ENCODE data around the gene RCBTB2. TPM values are rescaled to one million over a fixed set of nuclear protein-coding genes. Genes with fewer than 3 reads are reported as not detected.

The RCBTB2 gene
- total RNA-seq, 1 experiment from 2014 or later = 11.7 TPM

GRCh38 chr13:48494874-48495273 lies 38.0 kb downstream of the RCBTB2 start:
- H4K91ac ChIP-seq (ENCODE audit: insufficient read length, low read depth, low read length) = no peak overlapping the region

More at GRCh38 chr13:48494874-48495273, 38.0 kb downstream of the RCBTB2 start:
- no peak overlapping the region for H2BK15ac ChIP-seq (ENCODE audit: low read depth, low read length)
- no peak overlapping the region for H2BK20ac ChIP-seq (ENCODE audit: low read depth, low read length, poor library complexity, severe bottlenecking)
- H3K4ac ChIP-seq (ENCODE audit: low read depth, low read length) = no peak overlapping the region
- H2BK120ac ChIP-seq (ENCODE audit: low read depth, low read length, poor library complexity, severe bottlenecking) = no peak overlapping the region
- Mint-ChIP-seq H3K9me3 (no peaks in the 10 kb centered on the region), H3K4me3 (no peak overlapping the region), H3K27me3 (ENCODE audit: low read depth) (no peaks in the 10 kb centered on the region), H3K27ac (no peak overlapping the region), H3K4me1 (peaks cover 10 to 14% of the 10 kb centered on the region in 2 experiments), H3K36me3 (ENCODE audit: insufficient read depth in 1 of 3, low read depth in 3 of 3) (peaks cover 0 to 10% (median 0%) of the 10 kb centered on the region in 3 experiments; a peak in 3 of 7 replicates)
- no peak for TF ChIP-seq CTCF (conservative IDR thresholded peaks at IDR 0.05)
- H2AFZ ChIP-seq (ENCODE audit: low read length) = no peak overlapping the region
- H3K23ac ChIP-seq (ENCODE audit: insufficient read length, low read depth, low read length) = no peak overlapping the region
- DNase-seq = no peak
- no CpG with 5 or more reads among the region's 1 CpG for WGBS (ENCODE audit: extremely low coverage, insufficient read length, low lambda C conversion rate)
- no peak overlapping the region for H3T11ph ChIP-seq (ENCODE audit: low read length)
- H3K14ac ChIP-seq (ENCODE audit: insufficient read depth, low read length) = no peak overlapping the region
- no peaks in the 10 kb centered on the region for H3K79me2 ChIP-seq (ENCODE audit: insufficient read depth, low read length)
- H3K4me2 ChIP-seq (ENCODE audit: insufficient read depth, insufficient read length, low read length) = no peak overlapping the region
- no peak overlapping the region for H2AK5ac ChIP-seq (ENCODE audit: insufficient read length, low read length)
- H2BK12ac ChIP-seq (ENCODE audit: insufficient read length, low read depth, low read length) = no peak overlapping the region
- no peaks in the 10 kb centered on the region for H4K20me1 ChIP-seq (ENCODE audit: control insufficient read depth, insufficient read depth, insufficient read length)
- no peaks in the 10 kb centered on the region for H3K27me3 ChIP-seq (ENCODE audit: insufficient read depth, low read length)
- H3K9ac ChIP-seq (ENCODE audit: extremely low read depth, insufficient read length, low read length) = no peak overlapping the region
- no peak overlapping the region for H4K5ac ChIP-seq (ENCODE audit: insufficient read length, low read depth, low read length)
- no peak overlapping the region for H2BK5ac ChIP-seq (ENCODE audit: insufficient read length, low read length)
- no peak overlapping the region for H3K27ac ChIP-seq (ENCODE audit: insufficient read length, low read depth, low read length)
- no peaks in the 10 kb centered on the region for H3K23me2 ChIP-seq (ENCODE audit: insufficient read length, low read depth, low read length, poor library complexity, severe bottlenecking)
- no peaks in the 10 kb centered on the region for H3K79me1 ChIP-seq (ENCODE audit: insufficient read depth, low read depth, low read length, poor library complexity, severe bottlenecking)
- H4K8ac ChIP-seq (replicated peaks; ENCODE audit: insufficient read length, low read depth, low read length) = no peak overlapping the region
- H3K18ac ChIP-seq (ENCODE audit: insufficient read length, low read depth, low read length) = no peak overlapping the region
- H3K4me1 ChIP-seq (ENCODE audit: insufficient read depth, low read length) = peaks cover 3% of the 10 kb centered on the region
- H3K9me3 ChIP-seq (ENCODE audit: control insufficient read depth, low read depth, low read length) = no peaks in the 10 kb centered on the region
- H3K56ac ChIP-seq (ENCODE audit: insufficient read length, low read depth, low read length) = no peak overlapping the region

Data from H9 (cell line).